Mesenchymal stem cell (in vitro differentiated cells and primary cell): ENCODE results near the gene AREG.
A peak's percentile ranks its signal among the peaks of the same experiment; 100 is the strongest.

Experiments used
- DNase-seq: peaks from one replicate; pipeline ENCODE4 v3.0.0-alpha.2; 2013
- H2AFZ ChIP-seq: one replicate; pipeline ENCODE4 v1.6.1; 2013; ENCODE audit warnings: low read depth, mild to moderate bottlenecking, control low read depth, inconsistent platforms, low read length, moderate library complexity
- H2AK5ac ChIP-seq: 2 replicates; pipeline ENCODE4 v1.6.1; 2013; ENCODE audit warnings: low read length, moderate library complexity, mild to moderate bottlenecking, inconsistent platforms; ENCODE audit not compliant: severe bottlenecking
- H2BK120ac ChIP-seq: one replicate; pipeline ENCODE4 v1.6.1; 2013; ENCODE audit warnings: low read depth, mild to moderate bottlenecking, inconsistent platforms, low read length, moderate library complexity
- H2BK12ac ChIP-seq, 2 experiments: one replicate each; pipeline ENCODE4 v1.6.1; 2013; ENCODE audit warnings: inconsistent platforms in 2 of 2, low read length in 2 of 2, mild to moderate bottlenecking in 2 of 2, moderate library complexity in 2 of 2, control low read depth in 1 of 2
- H2BK15ac ChIP-seq: one replicate; pipeline ENCODE4 v1.6.1; 2013; ENCODE audit warnings: mild to moderate bottlenecking, low read depth, inconsistent platforms; ENCODE audit not compliant: poor library complexity, severe bottlenecking
- H2BK5ac ChIP-seq: 2 replicates; pipeline ENCODE4 v1.6.1; 2013; ENCODE audit warnings: low read depth, mild to moderate bottlenecking, low read length, control low read depth, inconsistent platforms; ENCODE audit not compliant: poor library complexity, severe bottlenecking
- H3K14ac ChIP-seq, 2 experiments: one replicate each; pipeline ENCODE4 v1.6.1; 2013; ENCODE audit warnings: inconsistent platforms in 2 of 2, low read length in 2 of 2, control low read depth in 1 of 2, mild to moderate bottlenecking in 1 of 2, moderate library complexity in 1 of 2
- H3K18ac ChIP-seq, 2 experiments: one replicate each; pipeline ENCODE4 v1.6.1; 2013; ENCODE audit warnings: inconsistent platforms in 2 of 2, low read length in 2 of 2, control low read depth in 1 of 2, low read depth in 1 of 2, mild to moderate bottlenecking in 1 of 2
- H3K23ac ChIP-seq, 2 experiments: one replicate each; pipeline ENCODE4 v1.6.1; 2013; ENCODE audit warnings: inconsistent platforms in 2 of 2, low read length in 2 of 2, mild to moderate bottlenecking in 2 of 2, moderate library complexity in 2 of 2, control low read depth in 1 of 2
- H3K27ac ChIP-seq: 2 replicates; pipeline ENCODE4 v1.5.1; 2013; ENCODE audit warnings: mild to moderate bottlenecking, moderate library complexity, low read length, control low read depth, inconsistent platforms; ENCODE audit not compliant: poor library complexity, severe bottlenecking
- H3K27me3 ChIP-seq, 2 experiments: 2 replicates each; pipeline versions ENCODE4 v1.6.1 to v1.7.0; 2013; ENCODE audit warnings: low read length in 2 of 2, mild to moderate bottlenecking in 2 of 2, moderate library complexity in 2 of 2, control low read depth in 1 of 2, inconsistent platforms in 1 of 2; ENCODE audit not compliant: control insufficient read depth in 1 of 2, insufficient read depth in 1 of 2
- H3K36me3 ChIP-seq, 2 experiments: 2 replicates each; pipeline versions ENCODE4 v1.6.1 to v1.7.0; 2013; ENCODE audit warnings: low read length in 2 of 2, control low read depth in 1 of 2, inconsistent platforms in 1 of 2, low read depth in 1 of 2, mild to moderate bottlenecking in 1 of 2; ENCODE audit not compliant: insufficient read depth in 2 of 2, control insufficient read depth in 1 of 2
- H3K4ac ChIP-seq, 2 experiments: one replicate each; pipeline ENCODE4 v1.6.1; 2013; ENCODE audit warnings: inconsistent platforms in 2 of 2, low read length in 2 of 2, mild to moderate bottlenecking in 2 of 2, moderate library complexity in 2 of 2, control low read depth in 1 of 2, low read depth in 1 of 2
- H3K4me1 ChIP-seq: 2 replicates; pipeline ENCODE4 v1.6.1; 2013; ENCODE audit warnings: low read depth, low read length, control low read depth; ENCODE audit not compliant: control insufficient read depth, insufficient read depth
- H3K4me2 ChIP-seq: 2 replicates; pipeline ENCODE4 v1.6.1; 2013; ENCODE audit warnings: low read length, mild to moderate bottlenecking, inconsistent platforms; ENCODE audit not compliant: poor library complexity, severe bottlenecking
- H3K4me3 ChIP-seq, 2 experiments: 2 replicates each; pipeline versions ENCODE4 v1.5.1 to v1.7.0; 2013; ENCODE audit warnings: low read length in 2 of 2, mild to moderate bottlenecking in 2 of 2, control low read depth in 1 of 2, low read depth in 1 of 2; ENCODE audit not compliant: insufficient read depth in 1 of 2
- H3K79me1 ChIP-seq: replicated peaks from 2 replicates; pipeline ENCODE4 v1.6.1; 2013; ENCODE audit warnings: mild to moderate bottlenecking, control low read depth, low read length, inconsistent platforms; ENCODE audit not compliant: poor library complexity, severe bottlenecking
- H3K9ac ChIP-seq: 2 replicates; pipeline ENCODE4 v1.7.0; 2013; ENCODE audit warnings: mild to moderate bottlenecking, low read length, moderate library complexity
- H3K9me3 ChIP-seq: 2 replicates; pipeline ENCODE4 v1.7.0; 2013; ENCODE audit warnings: mild to moderate bottlenecking, low read length; ENCODE audit not compliant: control insufficient read depth
- H4K8ac ChIP-seq: one replicate; pipeline ENCODE4 v1.6.1; 2013; ENCODE audit warnings: inconsistent platforms, mild to moderate bottlenecking, low read length, moderate library complexity
- H4K91ac ChIP-seq: one replicate; pipeline ENCODE4 v1.6.1; 2013; ENCODE audit warnings: mild to moderate bottlenecking, low read length, inconsistent platforms
- WGBS: methylation state at CpG from one replicate; pipeline ENCODE4 v1.1.7; 2013; ENCODE audit warnings: mixed read lengths; 5-methylcytosine and 5-hydroxymethylcytosine counted together

Gene AREG

GRCh38 chr4:74408639-74409038, 36.3 kb upstream of the AREG start:
- Histone ChIP-seq H2BK120ac (no peak overlapping the region), H3K36me3 (no peaks in the 10 kb centered on the region), H4K8ac (no peak overlapping the region), H2AFZ (no peak overlapping the region), H3K18ac (no peak overlapping the region), H3K9ac (no peak overlapping the region), H3K4me1 (no peaks in the 10 kb centered on the region), H3K4me3 (no peak overlapping the region), H3K4ac (no peak overlapping the region), H2BK15ac (no peak overlapping the region), H3K4me2 (no peak overlapping the region), H2BK5ac (no peak overlapping the region), H3K27me3 (no peaks in the 10 kb centered on the region), H4K91ac (no peak overlapping the region), H2AK5ac (no peak overlapping the region), H3K23ac (no peak overlapping the region), H2BK12ac (peak overlapping the region in 1 of 2 experiments; percentile 25), H3K79me1 (no peaks in the 10 kb centered on the region), H3K14ac (no peak overlapping the region), H3K9me3 (no peaks in the 10 kb centered on the region), H3K27ac (no peak overlapping the region)
- WGBS = 70% methylated on average over 3 of the region's 3 CpGs
- DNase-seq = peak; percentile 47

- no peaks in the 10 kb centered on the region for H3K36me3 ChIP-seq
- H3K18ac ChIP-seq = no peak overlapping the region
- no peak overlapping the region for H3K27ac ChIP-seq
- H3K9ac ChIP-seq = no peak overlapping the region
- H3K4me2 ChIP-seq = no peak overlapping the region
- H3K23ac ChIP-seq = no peak overlapping the region
- H3K4ac ChIP-seq = no peak overlapping the region
- H2BK12ac ChIP-seq = no peak overlapping the region
- no peaks in the 10 kb centered on the region for H3K9me3 ChIP-seq
- no peak overlapping the region for H2AK5ac ChIP-seq
- no peak overlapping the region for H2BK120ac ChIP-seq
- H2BK5ac ChIP-seq = no peak overlapping the region
- WGBS = 66% methylated on average over 2 of the region's 2 CpGs
- no peak overlapping the region for H2BK15ac ChIP-seq
- no peak overlapping the region for H4K8ac ChIP-seq
- no peak overlapping the region for H3K14ac ChIP-seq
- H3K79me1 ChIP-seq = no peaks in the 10 kb centered on the region
- no peaks in the 10 kb centered on the region for H3K27me3 ChIP-seq
- H3K4me3 ChIP-seq = no peak overlapping the region
- peak; percentile 34 for DNase-seq
- H4K91ac ChIP-seq = no peak overlapping the region
- no peaks in the 10 kb centered on the region for H3K4me1 ChIP-seq
- H2AFZ ChIP-seq = no peak overlapping the region
Measured at GRCh38 chr4:74410272-74410671, 34.7 kb upstream of the AREG start.

DNA sequence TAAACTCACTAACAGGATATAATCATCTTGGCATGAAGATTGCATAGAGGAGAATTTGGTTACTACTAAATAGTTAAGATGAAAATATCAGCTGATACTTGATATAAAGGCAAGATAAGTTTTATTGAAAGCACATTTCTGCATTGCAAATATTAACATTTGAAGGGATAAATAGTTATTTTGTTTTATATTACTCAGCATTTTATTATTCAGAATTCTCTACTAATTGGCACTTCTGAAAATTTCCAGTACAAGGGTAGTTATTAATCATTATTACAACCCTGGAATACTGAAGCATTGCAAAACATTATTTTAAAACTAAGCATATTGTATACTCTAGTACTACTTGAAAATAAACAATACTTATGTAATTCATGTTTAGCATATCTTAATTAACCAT, 32.7 kb upstream of the AREG start:
- no peak overlapping the region for H3K23ac ChIP-seq
- H3K27ac ChIP-seq = no peak overlapping the region
- H3K4ac ChIP-seq = no peak overlapping the region
- H4K91ac ChIP-seq = no peak overlapping the region
- no peak overlapping the region for H2BK120ac ChIP-seq
- no peak overlapping the region for H2AFZ ChIP-seq
- no peaks in the 10 kb centered on the region for H3K27me3 ChIP-seq
- H3K79me1 ChIP-seq = no peaks in the 10 kb centered on the region
- no peak for DNase-seq
- H2BK5ac ChIP-seq = no peak overlapping the region
- H3K14ac ChIP-seq = no peak overlapping the region
- no peak overlapping the region for H3K9ac ChIP-seq
- no peak overlapping the region for H3K4me2 ChIP-seq
- H3K4me3 ChIP-seq = no peak overlapping the region
- H3K4me1 ChIP-seq = no peaks in the 10 kb centered on the region
- no peak overlapping the region for H2BK15ac ChIP-seq
- no peak overlapping the region for H2BK12ac ChIP-seq
- H3K18ac ChIP-seq = no peak overlapping the region
- no peak overlapping the region for H2AK5ac ChIP-seq
- no peaks in the 10 kb centered on the region for H3K9me3 ChIP-seq
- no peaks in the 10 kb centered on the region for H3K36me3 ChIP-seq
- no peak overlapping the region for H4K8ac ChIP-seq

- no peaks in the 10 kb centered on the region for H3K9me3 ChIP-seq
- H3K9ac ChIP-seq = no peak overlapping the region
- no peak for DNase-seq
- no peak overlapping the region for H2BK120ac ChIP-seq
- no peak overlapping the region for H3K23ac ChIP-seq
- no peak overlapping the region for H2AK5ac ChIP-seq
- H4K91ac ChIP-seq = peak overlapping the region; percentile 4
- no peaks in the 10 kb centered on the region for H3K27me3 ChIP-seq
- H2BK12ac ChIP-seq = peak overlapping the region in 1 of 2 experiments; percentile 42
- no peak overlapping the region for H3K4me2 ChIP-seq
- no peak overlapping the region for H3K4ac ChIP-seq
- no peak overlapping the region for H3K27ac ChIP-seq
- no peak overlapping the region for H2BK5ac ChIP-seq
- H3K4me3 ChIP-seq = no peak overlapping the region
- peak overlapping the region; percentile 5 to 64 for H3K18ac ChIP-seq
- no peaks in the 10 kb centered on the region for H3K4me1 ChIP-seq
- no peaks in the 10 kb centered on the region for H3K36me3 ChIP-seq
- no peak overlapping the region for H2AFZ ChIP-seq
- H3K79me1 ChIP-seq = no peaks in the 10 kb centered on the region
- no peak overlapping the region for H2BK15ac ChIP-seq
- no peak overlapping the region for H4K8ac ChIP-seq
- peak overlapping the region in 1 of 2 experiments; percentile 87 for H3K14ac ChIP-seq
Measured at GRCh38 chr4:74413265-74413664, 31.7 kb upstream of the AREG start.
